Measurements from ENCODE around the gene ANKRD13A. TPM values are rescaled to one million over a fixed set of nuclear protein-coding genes. Genes with fewer than 3 reads are reported as not detected.

The ANKRD13A gene
- total and polyA plus RNA-seq, 2 of the 13 experiments (the other 11 are each of a cell fraction or from before 2014, with no cell fraction given), result 34.1 to 41.6 TPM

DNA sequence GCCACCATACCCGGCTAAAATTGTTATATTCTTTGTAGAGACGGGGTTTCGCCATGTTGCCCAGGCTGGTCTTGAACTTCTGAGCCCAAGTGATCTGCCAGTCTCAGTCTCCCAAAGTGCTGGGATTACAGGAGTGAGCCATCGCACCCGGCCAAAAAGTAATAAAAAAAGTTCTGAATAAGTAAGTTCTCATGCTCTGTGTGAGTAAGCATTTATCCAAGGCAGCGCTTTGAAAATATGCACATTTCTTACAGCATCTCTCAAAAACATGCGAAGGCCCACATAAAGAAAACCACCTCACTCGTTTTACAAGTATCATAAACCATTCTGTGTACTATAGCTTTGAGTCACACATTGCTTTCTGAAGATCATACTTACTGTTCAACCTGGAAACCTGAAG is 11.6 kb upstream of the ANKRD13A start (continued):
- TF ChIP-seq ZBTB3 (CRISPR knock-in tag; IDR thresholded peaks at IDR 0.05; ENCODE audit: borderline replicate concordance, low read depth), result no peak

DNA sequence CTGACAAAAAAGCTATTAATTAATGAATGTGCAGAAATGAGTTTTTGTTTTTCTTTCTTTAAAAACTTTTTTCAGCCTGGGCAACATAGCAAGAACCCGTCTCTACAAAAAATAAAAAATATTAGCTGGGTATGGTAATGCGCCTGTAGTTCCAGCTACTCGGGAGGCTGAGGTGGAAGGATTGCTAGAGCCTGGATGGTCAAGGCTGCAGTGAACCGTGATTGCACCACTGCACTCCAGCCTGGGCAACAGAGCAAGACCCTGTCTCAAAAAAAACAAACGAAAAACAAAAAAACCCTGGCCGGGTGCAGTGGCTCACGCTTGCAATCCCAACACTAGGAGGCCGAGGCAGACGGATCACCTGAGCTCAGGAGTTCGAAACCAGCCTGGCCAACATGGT is 11.0 kb upstream of the ANKRD13A start:
- 94% methylated on average over 10 of the region's 10 CpGs for WGBS (ENCODE audit: low lambda C conversion rate)
- BruUV-seq (replicated peaks), result no TSS peak
- Histone ChIP-seq H3K27me3 (ENCODE audit: control insufficient read depth in 1 of 2, insufficient read depth in 2 of 2, low read length in 2 of 2) (no peaks in the 10 kb centered on the region), H3K9me3 (ENCODE audit: low read length) (no peaks in the 10 kb centered on the region), H4K20me1 (ENCODE audit: insufficient read depth, low read length) (no peaks in the 10 kb centered on the region), H3K4me1 (ENCODE audit: insufficient read depth, low read length) (peaks cover 18% of the 10 kb centered on the region), H3K27ac (ENCODE audit: extremely low read length, insufficient read depth, low read length) (no peak overlapping the region), H3K9ac (ENCODE audit: insufficient read depth, low read depth, low read length) (no peak overlapping the region), H2AFZ (ENCODE audit: low read length) (no peak overlapping the region), H3K4me3 (replicated peaks in 1 of 3; ENCODE audit: insufficient read depth in 1 of 3, low read depth in 2 of 3, low read length in 3 of 3) (no peak overlapping the region), H3K79me2 (ENCODE audit: insufficient read depth, low read length) (peaks cover 11% of the 10 kb centered on the region), H3K36me3 (replicated peaks in 1 of 2; ENCODE audit: control insufficient read depth in 1 of 2, insufficient read depth in 2 of 2, low read length in 2 of 2) (peaks cover 22 to 54% of the 10 kb centered on the region in 2 experiments), H3K4me2 (ENCODE audit: low read depth, low read length) (no peak overlapping the region)
- DNase-seq (ENCODE audit: low spot score) (no peak), FAIRE-seq (no peak), ATAC-seq (no peak)
- TF ChIP-seq, protein P1, sequence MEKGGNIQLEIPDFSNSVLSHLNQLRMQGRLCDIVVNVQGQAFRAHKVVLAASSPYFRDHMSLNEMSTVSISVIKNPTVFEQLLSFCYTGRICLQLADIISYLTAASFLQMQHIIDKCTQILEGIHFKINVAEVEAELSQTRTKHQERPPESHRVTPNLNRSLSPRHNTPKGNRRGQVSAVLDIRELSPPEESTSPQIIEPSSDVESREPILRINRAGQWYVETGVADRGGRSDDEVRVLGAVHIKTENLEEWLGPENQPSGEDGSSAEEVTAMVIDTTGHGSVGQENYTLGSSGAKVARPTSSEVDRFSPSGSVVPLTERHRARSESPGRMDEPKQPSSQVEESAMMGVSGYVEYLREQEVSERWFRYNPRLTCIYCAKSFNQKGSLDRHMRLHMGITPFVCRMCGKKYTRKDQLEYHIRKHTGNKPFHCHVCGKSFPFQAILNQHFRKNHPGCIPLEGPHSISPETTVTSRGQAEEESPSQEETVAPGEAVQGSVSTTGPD (CRISPR knock-in tag; IDR thresholded peaks at IDR 0.05), result no peak
- TF ChIP-seq SALL2 (CRISPR knock-in tag; IDR thresholded peaks at IDR 0.05) (no peak), ZNF331 (CRISPR knock-in tag; IDR thresholded peaks at IDR 0.05) (no peak), GLI4 (CRISPR knock-in tag; IDR thresholded peaks at IDR 0.05; ENCODE audit: borderline replicate concordance) (no peak), ZNF121 (CRISPR knock-in tag; IDR thresholded peaks at IDR 0.05) (0 out of 2 replicates have a peak, but pooled peaks have one; percentile 44), KDM3A (CRISPR knock-in tag; IDR thresholded peaks at IDR 0.05; ENCODE audit: low read depth) (no peak)
- POLR2A ChIA-PET, result no interaction called here
- in situ Hi-C loops (cut with HindIII; ENCODE audit: extremely low pct_ligation_motif_present, low pct_unique_long_range_greater_than_20kb), result no loop called here
- CTCF ChIA-PET (ENCODE audit: low intra/inter-chr PET ratio, low total read pairs), result no interaction called here
- intact Hi-C loops (cut with micrococcal nuclease; ENCODE audit: unreplicated experiment), result no loop called here

Data from HepG2 (cell line).